Right kidney (tissue), 1 donor: ENCODE data around the gene NRL.
"Not testable (repeated sequence)": the region's sequence is repeated elsewhere in the genome, so short reads cannot be mapped to it uniquely, and the experiment has no call there.

Experiments used
- DNase-seq: peaks from one replicate; pipeline ENCODE4 v3.0.0-alpha.2; 2016

Gene NRL

DNA sequence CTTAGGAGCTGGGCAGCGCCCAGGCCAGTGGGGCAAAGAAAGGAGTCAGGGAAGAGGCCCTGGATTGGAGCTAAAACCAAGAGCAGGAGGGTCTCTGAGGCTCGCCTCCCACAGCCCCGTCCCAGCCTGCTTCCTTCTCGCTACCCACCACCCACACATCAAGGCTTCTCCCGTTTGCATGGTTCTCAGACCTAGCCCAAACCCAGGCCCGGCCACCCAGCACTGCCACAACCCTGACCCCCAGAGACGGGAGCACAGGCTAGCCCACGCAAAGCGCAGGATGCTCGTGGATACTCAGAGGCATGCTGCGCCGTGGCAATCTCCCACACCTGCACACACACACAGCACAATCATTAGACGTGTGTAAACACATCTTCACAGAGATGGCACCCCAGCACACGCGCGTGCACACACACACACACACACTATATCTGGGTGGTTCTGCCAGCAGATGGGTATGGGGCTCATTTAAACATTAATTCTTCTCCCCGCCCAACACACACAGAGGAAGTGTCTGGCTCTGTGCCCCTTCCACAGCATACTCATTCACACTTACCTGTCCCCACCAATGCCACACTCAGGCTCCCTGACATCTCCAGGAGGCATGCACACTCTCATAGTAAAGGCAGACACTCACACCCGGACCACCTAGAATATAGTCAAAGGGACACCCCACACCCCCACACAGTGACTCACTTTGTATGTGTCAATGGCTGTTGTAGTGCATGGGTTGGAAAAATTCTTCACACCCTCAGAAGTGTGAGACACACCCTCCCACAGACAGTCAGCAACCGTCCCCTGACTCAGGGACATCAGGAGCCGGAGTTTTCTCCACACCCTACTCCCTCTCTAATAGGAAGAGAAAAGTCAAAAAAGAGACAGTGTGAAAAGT lies 61.8 kb downstream of the NRL start:
- DNase-seq, result no peak

DNA sequence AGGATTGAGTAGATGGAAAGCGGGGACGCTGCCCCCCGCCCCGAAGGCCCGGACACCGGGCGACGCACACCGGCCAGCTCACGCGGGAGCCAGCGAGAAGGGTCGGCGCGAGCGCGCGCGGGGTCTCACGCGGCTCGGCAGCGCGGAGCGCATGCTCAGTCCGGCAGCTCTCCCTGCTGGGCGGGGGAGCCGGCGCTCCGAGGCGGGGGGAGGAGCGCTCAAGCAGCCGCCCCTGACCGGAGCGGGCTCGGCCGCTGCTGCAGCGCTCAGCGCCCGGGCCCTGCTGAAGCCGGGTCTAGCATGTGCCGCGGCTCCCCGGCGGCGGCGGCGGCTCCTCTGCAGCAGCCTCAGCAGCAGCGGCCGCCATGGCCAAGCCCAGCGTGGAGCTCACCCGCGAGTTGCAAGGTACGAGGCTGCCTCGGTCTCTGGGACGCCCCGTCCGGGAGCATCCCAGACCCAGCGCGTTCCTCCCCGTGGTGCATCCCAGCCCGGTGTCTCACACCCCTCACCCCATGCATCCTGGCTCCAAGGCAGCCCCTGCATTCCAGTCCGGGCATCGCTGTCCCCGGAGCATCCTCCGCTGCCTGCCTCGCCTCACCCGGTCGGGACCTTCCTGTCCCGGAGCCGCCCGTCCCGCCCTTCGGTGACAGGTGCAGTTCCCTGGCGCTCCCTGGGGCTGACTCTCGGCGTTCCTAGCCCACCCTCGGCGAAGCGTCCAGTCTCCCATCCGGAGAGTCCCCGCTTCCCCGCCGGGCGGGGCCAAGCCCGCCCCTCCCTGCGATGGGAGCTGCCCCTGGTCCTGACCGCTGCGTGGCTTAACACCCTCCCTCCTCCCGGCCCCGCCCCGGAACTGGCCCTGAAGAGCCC lies 62.7 kb downstream of the NRL start, which contains the start of gene CARMIL3:
CARMIL3 (plus strand) TSS at position 221 of the 867 bp plus-strand sequence; CDS start at position 366, 145 bp downstream.
- no peak for DNase-seq

DNA sequence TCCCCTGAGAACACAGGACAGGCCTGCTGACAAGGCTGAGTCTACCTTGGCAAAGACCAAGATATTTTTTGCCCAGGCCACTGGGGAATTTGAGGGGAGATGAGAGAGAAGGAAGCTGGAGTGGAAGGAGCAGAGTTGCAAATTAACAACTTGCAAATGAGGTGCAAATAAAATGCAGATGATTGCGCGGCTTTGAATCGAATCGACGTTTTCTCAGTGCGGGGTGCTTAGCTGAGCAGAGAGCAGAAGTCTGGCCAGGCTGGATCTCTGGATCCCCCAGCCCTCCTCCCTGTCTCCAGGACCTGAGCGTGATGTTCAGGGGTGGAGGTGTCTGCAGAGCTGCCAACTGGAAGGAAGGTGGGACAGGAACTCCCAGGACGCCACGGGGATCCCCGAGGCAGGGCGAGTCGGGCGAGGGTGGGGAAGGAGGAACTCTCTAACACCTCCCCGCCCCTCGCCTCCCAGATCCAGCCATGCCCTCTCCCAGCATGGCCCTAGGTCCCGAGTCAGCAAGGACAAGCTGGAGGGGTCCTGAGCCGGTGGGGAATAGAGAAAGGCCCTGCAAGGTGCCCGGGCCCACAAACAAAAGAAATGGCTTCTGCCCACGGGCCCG lies 63.5 kb downstream of the NRL start:
- DNase-seq, result peak; percentile 89

DNA sequence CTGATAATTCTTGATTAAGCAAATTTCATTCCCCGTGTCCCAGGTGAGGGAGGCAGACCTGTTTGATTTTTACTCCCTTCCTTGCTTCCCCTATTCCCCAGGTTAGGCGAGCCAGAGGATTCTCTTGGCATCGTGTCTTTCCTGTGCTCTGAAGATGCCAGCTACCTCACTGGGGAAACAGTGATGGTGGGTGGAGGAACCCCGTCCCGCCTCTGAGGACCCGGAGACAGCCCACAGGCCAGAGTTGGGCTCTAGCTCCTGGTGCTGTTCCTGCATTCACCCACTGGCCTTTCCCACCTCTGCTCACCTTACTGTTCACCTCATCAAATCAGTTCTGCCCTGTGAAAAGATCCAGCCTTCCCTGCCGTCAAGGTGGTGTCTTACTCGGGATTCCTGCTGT lies 64.0 kb downstream of the NRL start:
- not testable (repeated sequence) for DNase-seq

DNA sequence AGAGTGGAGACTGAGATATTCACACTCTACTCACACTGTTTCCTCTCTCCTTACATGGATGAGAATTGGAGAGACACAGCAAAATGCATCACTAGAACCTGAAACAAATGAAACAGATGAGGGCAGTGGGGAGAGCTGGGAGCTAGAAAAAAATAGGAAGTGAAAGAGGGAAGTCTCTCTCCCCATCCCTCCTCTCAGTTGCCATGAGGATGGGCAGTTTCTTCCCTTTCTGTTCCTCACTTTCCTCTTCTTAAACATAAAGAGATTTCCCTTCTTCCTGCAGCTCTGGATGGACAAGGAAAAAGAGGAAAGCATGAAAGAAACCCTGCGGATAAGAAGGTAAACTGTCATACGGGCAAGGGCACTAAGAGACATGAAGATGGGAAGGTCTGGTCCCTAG lies 65.7 kb downstream of the NRL start:
- not testable (repeated sequence) for DNase-seq

DNA sequence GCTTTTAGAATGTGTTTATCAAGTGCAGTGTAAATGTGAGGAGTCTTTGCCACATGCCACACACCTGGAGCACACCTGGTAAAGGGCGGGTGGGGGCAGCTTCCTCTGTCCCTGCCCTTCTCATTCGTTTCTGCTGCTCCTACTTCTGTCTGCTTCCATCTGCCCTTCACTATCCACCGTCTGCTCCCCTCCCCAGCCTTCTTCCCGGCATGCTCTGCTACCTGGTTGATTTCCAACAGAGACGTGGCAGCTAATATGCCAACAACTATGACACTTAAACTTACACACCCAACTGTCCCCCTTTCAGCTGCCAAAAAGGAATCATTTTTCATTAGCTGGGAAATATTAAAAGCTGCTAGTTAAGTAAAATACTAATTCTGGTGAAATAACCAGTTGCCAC lies 72.0 kb downstream of the NRL start:
- DNase-seq, result no peak

DNA sequence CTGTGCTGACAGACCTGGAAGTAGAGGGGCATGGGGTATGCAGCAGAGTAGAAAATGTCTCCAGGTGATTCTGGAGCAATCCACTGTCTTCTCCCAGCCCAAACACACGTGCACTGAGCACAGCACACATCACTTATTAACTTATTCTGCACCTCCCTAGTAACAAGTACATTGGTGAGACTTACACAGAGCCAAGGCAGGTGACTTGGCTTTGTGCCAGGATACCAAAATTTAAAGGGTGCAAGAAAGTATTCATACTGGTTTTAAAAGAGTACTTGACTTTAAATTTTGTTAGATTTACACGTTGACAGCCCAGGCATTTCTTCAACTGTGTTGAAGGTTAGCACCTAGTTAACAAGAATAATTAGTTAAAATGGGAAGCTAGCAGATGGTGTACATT lies 74.1 kb downstream of the NRL start:
- DNase-seq, result no peak

DNA sequence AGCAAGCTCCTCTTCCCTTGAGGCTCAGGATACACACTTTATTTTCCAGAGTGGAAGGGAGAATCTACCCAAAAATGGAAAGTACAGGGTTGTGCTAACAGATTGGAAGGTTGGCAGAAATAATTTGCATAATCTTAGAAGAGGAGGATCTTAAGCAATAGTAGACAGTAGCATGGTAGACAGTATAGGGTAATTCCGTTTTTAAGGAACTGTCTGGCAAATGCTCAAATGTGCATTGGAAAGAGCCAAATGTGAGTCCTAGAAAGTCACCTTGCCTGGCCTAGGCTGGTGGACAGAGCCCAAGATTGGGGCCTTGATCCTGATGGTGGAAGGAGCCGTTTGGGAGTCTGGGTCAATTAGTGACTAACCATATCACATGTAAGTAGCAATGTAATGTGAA lies 76.1 kb downstream of the NRL start:
- DNase-seq, result no peak

DNA sequence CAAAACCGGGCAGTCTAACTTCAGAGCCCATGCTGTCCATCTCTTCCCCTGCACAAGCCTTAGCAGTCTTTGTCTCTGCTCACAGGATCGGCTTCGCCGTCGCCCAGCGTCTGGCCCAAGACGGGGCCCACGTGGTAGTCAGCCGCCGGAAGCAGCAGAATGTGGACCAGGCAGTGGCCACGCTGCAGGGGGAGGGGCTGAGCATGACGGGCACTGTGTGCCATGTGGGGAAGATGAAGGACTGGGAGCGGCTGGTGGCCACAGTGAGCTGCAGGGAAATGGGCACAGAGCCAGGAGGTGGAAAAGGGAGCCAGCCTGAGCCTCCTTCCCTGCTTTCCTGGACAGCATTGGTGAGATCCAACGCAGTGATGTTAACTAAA lies 77.1 kb downstream of the NRL start:
- no peak for DNase-seq

DNA sequence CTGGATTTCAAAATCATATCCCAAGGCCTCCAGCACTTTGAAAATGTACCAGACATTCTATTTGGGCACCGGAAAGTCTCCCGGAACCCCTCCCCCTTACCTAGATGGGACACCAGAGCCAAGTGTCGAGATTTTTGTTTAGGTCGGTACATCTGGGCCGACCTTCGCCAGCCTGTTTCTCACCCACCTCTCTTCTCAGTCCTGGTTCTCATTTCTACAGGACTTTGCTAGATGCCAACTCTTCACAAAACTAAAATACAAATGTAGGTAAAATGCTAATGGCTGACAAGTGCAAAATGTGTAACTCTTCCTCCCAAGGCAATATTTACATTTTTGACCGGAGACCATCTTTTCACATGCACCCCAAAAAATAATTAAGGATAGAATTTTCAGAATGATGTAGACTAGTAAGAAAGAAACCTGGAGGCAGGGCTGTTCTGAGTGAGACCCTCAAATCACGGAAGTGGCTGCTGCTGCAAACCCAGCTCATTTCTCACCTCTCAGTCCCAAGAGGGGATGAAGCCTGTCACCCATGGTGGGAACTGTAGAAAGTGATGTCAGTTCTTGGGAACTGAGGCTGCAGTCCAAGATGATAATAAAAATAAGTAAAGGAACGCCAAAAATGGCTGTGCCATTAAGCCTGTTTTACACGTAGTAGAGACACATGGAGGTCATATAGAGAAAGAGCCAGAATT lies 77.6 kb downstream of the NRL start:
- DNase-seq, result not testable (repeated sequence)

DNA sequence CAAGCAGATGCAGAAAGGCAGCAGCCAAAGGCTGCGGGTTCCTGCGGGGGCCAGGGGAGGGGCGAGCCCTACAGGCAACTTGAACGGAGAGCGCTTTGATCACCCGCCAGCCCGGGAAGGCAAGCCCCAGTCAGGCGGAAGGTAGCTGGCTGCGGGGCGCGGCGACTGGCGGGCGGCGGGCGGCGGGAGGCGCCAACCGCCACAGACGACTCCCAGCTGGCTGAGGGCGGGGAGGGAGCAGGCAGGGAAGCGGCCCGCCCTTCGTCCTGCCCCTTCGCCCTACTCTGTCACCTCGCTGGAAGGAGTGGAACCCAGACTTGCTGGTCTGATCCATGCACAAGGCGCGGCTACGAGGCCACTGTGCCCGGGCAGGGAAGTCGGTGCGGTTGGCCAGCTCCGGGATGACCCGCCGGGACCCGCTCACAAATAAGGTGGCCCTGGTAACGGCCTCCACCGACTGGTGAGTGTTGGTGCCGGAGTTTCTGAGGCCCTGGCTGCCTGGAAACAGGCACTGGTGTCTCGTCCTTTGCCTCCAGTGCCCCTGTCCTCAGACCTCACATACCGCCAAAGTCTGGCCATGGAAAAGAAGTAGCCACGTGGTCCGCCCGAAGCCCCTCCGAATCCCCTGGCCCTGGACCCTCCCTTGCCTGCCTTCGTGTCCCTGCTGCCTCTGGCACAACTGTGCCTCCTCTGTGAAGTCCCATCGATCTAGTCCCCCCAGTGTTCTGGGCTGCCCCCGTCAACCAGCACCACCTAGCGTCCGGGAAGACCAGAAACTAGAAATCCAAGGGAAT lies 78.4 kb downstream of the NRL start:
- peak; percentile 91 for DNase-seq

DNA sequence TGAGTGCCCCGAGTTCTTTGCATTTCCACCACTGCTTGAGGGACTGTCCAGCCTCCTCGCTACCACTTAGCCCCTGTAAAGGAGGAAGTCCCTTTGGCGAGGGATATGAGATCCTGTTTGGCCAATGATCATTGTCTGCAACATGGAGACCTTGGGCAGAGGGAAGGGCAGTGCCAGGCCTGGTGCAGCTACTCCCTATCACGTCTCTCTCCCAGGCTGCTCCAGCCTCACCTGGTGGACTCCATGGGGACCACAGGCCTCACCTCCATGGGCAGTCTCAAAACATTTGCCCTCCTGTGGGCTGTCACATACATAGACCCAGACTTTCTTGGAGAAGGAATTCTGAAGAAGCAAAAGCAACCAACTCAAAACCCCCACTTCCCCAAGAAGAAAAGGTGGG lies 79.0 kb downstream of the NRL start:
- DNase-seq, result not testable (repeated sequence)

DNA sequence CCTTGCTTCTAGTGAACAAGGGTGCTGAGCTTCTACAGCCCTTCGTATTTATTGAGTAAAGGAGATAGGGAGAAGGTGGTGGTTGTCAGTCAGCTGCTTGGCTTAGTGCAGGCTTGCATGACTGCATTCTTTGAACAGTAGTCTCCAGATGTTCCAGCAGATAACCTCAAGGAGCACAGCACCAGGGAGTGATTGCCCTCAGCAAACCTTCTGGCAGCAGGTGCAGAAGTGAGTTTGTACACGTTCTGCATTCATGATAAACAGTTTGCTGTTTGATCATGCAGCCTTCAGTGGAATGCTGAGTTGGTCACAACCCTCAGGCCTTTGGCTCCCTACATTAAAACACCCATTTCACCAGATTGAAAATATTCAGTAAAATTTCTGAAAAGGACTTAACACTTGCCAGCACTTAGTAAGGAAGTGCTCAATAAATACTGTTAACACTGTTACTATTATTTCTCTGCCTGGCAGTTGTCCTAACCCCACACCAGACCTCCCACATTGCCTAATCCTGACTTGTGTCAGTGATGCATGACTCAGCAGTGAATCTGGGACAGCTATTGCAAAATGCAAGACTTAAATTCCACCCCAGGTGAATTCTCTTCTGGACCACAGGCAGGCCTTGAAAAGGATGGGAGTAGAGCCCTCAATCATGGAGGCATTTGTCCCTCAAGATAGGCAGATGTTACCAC lies 81.9 kb downstream of the NRL start:
- DNase-seq, result no peak

DNA sequence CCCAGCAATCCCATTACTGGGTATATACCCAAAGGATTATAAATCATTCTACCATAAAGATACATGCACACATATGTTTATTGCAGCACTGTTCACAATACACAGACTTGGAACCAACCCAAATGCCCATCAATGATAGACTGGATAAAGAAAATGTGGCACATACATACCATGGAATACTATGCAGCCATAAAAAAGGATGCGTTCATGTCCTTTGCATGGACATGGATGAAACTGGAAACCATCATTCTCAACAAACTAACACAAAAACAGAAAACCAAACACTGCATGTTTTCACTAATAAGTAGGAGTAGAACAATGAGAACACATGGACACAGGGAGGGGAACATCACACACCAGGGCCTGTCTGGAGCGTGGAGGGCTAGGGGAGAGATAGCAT lies 83.4 kb downstream of the NRL start:
- not testable (repeated sequence) for DNase-seq

DNA sequence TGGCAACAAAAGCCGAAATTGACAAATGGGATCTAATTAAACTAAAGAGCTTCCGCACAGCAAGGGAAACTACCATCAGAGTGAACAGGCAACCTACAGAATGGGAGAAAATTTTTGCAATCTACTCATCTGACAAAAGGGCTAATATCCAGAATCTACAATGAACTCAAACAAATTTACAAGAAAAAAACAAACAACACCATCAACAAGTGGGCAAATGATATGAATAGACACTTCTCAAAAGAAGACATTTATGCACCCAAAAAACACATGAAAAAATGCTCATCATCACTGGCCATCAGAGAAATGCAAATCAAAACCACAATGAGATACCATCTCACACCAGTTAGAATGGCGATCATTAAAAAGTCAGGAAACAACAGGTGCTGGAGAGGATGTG lies 85.1 kb downstream of the NRL start:
- DNase-seq, result not testable (repeated sequence)
